ENCODE measurements around the gene SKP2. TPM values are rescaled to one million over a fixed set of nuclear protein-coding genes. Genes with fewer than 3 reads are reported as not detected.
"Not testable (repeated sequence)": the region's sequence is repeated elsewhere in the genome, so short reads cannot be mapped to it uniquely, and the experiment has no call there.

Gene SKP2
- total and polyA plus RNA-seq, 12 donors = 2.9 to 52.1 (median 13.7) TPM

DNA sequence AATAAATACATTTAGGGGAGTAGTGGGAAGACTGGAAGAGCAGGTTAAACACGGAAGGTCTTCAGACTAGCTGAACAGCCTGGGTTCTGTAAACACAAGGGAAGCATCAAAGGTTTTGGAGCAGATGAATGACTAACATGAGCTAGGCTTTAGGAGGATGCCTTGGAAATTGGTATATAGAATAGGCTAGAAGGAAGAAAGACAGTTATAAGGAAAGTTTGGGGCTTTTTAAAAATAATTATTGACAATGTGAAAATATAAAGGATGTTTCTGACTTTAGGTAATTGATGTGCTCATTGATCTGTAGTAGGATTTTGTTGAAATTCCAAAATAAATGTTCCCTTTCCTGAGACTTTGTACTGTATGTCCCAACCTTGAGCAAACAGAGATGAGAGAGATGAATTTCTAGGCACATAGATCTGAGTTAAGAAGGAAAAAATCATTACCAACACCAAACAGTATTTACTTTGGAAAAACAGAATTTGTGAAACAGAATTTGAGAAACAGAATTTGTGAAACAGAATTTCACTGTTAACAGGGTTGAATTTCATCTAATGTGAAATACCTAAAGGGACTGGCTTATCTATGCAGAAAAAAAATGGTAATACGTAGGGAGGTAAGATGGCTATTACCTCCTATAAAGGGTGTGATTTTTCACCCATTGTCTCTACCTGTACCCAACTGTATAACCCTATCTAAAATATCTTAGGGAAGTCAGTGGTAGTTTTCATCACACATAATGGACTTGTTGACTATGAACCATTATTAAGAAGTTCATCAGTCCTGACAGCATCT, 28.8 kb downstream of the SKP2 start:
- Histone ChIP-seq H3K27ac (no peak overlapping the region), H3K9me3 (replicated peaks in 1 of 3) (no peaks in the 10 kb centered on the region), H3K4me1 (replicated peaks in 1 of 2) (no peaks in the 10 kb centered on the region), H3K36me3 (replicated peaks in 1 of 2) (peaks cover 0 to 34% of the 10 kb centered on the region in 2 donors), H3K27me3 (no peaks in the 10 kb centered on the region), H3K4me3 (no peak overlapping the region)
- no peak for DNase-seq
- intact Hi-C loops (cut with DNase I) = no loop called here
- TF ChIP-seq POLR2A (IDR thresholded peaks at IDR 0.05) = no peak
- no peak for TF ChIP-seq CTCF (IDR thresholded peaks at IDR 0.05)
- WGBS, 4 donors = 93 to 98% (median 97%) methylated on average over 2 of the region's 2 CpGs

- Histone ChIP-seq H3K4me1 (replicated peaks in 1 of 2) (no peaks in the 10 kb centered on the region), H3K9me3 (replicated peaks in 1 of 3) (no peaks in the 10 kb centered on the region), H3K4me3 (no peak overlapping the region), H3K27ac (no peak overlapping the region), H3K36me3 (replicated peaks in 1 of 2) (peaks cover 0 to 34% of the 10 kb centered on the region in 2 donors), H3K27me3 (no peaks in the 10 kb centered on the region)
- intact Hi-C loops (cut with DNase I) = no loop called here
- no peak for DNase-seq
- 56 to 69% (median 62%) methylated on average over 2 of the region's 2 CpGs for WGBS, 4 donors
- TF ChIP-seq POLR2A (IDR thresholded peaks at IDR 0.05) = no peak
- TF ChIP-seq CTCF (IDR thresholded peaks at IDR 0.05) = no peak
Observed at GRCh38 chr5:36181774-36182173, 29.9 kb downstream of the SKP2 start.

GRCh38 chr5:36184408-36184807, 32.5 kb downstream of the SKP2 start:
- H3K4me3 ChIP-seq; H3K27me3 ChIP-seq; DNase-seq; intact Hi-C loops (cut with DNase I); H3K27ac ChIP-seq; H3K4me1 ChIP-seq (replicated peaks in 1 of 2); H3K9me3 ChIP-seq (replicated peaks in 1 of 3): not testable (repeated sequence)
- WGBS, 4 donors = 39 to 91% (median 75%) methylated on average over 2 to 3 of the region's 4 CpGs
- peaks cover 0 to 20% of the 10 kb centered on the region in 2 donors for H3K36me3 ChIP-seq (replicated peaks in 1 of 2)

DNA sequence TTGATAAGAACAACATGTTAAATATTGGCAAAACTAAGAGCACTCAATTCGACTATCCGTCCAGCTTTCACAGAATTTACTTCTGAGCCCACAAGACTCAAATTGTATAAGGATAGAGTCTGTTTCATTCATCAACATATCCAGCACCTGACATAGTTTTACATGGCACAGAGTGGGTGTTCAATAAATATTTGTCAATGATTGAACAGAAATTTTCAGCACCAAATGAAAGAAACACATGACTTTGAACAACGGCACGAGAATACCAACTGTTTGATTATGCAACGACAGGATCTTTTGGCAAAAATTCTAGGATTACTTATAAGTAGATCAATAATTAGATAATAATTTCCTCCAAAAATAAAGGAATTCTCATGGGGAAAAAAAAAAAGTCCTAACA, 41.8 kb downstream of the SKP2 start:
- no peak for DNase-seq
- intact Hi-C loops (cut with DNase I) = no loop called here
- peaks cover 0 to 18% of the 10 kb centered on the region in 2 donors for H3K36me3 ChIP-seq (replicated peaks in 1 of 2)
- H3K9me3 ChIP-seq (replicated peaks in 1 of 3) = peaks cover 0 to 6% (median 0%) of the 10 kb centered on the region in 3 donors
- 95 to 98% (median 97%) methylated on average over 5 of the region's 5 CpGs for WGBS, 4 donors
- no peak overlapping the region for H3K27ac ChIP-seq
- no peaks in the 10 kb centered on the region for H3K4me1 ChIP-seq (replicated peaks in 1 of 2)
- no peaks in the 10 kb centered on the region for H3K27me3 ChIP-seq
- TF ChIP-seq POLR2A (IDR thresholded peaks at IDR 0.05) (no peak), CTCF (IDR thresholded peaks at IDR 0.05) (no peak)
- H3K4me3 ChIP-seq = no peak overlapping the region

- H3K36me3 ChIP-seq (replicated peaks in 1 of 2) = peaks cover 0 to 30% of the 10 kb centered on the region in 2 donors
- intact Hi-C loops (cut with DNase I) = no loop called here
- TF ChIP-seq POLR2A (IDR thresholded peaks at IDR 0.05) (no peak), CTCF (IDR thresholded peaks at IDR 0.05) (no peak)
- no peak for DNase-seq
- H3K27ac ChIP-seq = no peak overlapping the region
- no peaks in the 10 kb centered on the region for H3K27me3 ChIP-seq
- H3K4me1 ChIP-seq (replicated peaks in 1 of 2) = no peaks in the 10 kb centered on the region
- no peak overlapping the region for H3K4me3 ChIP-seq
- H3K9me3 ChIP-seq (replicated peaks in 1 of 3) = peaks cover 0 to 6% (median 0%) of the 10 kb centered on the region in 3 donors
Observed at GRCh38 chr5:36198281-36198680, 46.4 kb downstream of the SKP2 start.

DNA sequence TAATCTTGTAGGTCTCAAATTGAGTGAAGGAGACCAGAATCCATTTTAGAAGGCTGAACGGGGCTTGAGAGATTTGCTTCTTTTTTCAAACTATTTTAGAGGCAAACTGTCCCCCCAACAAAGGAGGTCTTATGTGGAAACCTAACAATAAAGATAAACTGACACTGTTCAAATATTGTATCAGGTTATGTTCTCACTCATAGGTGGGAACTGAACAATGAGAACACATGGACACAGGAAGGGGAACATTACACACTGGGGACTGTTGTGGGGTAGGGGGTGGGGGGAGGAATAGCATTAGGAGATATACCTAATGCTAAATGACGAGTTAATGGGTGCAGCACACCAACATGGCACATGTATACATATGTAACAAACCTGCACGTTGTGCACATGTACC, 46.9 kb downstream of the SKP2 start:
- DNase-seq; H3K27me3 ChIP-seq; intact Hi-C loops (cut with DNase I); H3K4me1 ChIP-seq (replicated peaks in 1 of 2); H3K27ac ChIP-seq; H3K9me3 ChIP-seq (replicated peaks in 1 of 3); H3K4me3 ChIP-seq: not testable (repeated sequence)
- peaks cover 0 to 30% of the 10 kb centered on the region in 2 donors for H3K36me3 ChIP-seq (replicated peaks in 1 of 2)
- 87 to 90% (median 89%) methylated on average over 2 to 3 of the region's 3 CpGs for WGBS, 4 donors

Data from adrenal gland (tissue), 12 donors.